ENCODE measurements around the gene PPFIBP2.

The PPFIBP2 gene

DNA sequence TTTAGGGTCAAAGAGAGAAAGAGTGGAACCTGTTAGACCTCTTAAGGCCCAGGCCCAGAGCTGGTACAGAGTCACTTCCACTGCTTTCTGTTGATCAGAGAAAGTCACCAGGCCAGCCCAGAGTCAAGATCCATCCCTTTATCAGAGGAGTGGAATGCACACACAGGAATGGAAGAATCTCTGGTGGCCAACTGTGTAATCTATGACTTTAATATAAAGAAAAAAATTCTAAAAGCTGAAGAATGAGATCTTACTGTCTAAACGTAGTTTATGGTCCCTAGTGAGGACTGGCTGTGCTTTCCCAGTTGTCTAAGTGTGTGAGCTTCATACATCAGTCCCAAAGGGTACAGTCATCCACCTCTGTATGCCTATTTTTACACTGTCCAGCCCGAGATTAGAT, 51.0 kb downstream of the PPFIBP2 start:
- Histone ChIP-seq H2AK5ac (ENCODE audit: low read depth, low read length) (no peak overlapping the region), H3K4me3 (ENCODE audit: low read length in 2 of 2) (no peak overlapping the region), H3K4me2 (ENCODE audit: insufficient read depth, low read length, poor library complexity, severe bottlenecking) (no peak overlapping the region), H3K79me1 (ENCODE audit: low read depth, low read length) (no peaks in the 10 kb centered on the region), H3K27ac (replicated peaks; ENCODE audit: low read length) (no peak overlapping the region), H3K14ac (ENCODE audit: low read length) (no peak overlapping the region), H2BK12ac (ENCODE audit: low read length) (no peak overlapping the region), H2AFZ (ENCODE audit: low read length) (no peak overlapping the region), H4K8ac (ENCODE audit: low read depth, low read length) (no peak overlapping the region), H3K27me3 (ENCODE audit: control insufficient read depth in 3 of 3, insufficient read depth in 3 of 3, low read depth in 1 of 3, low read length in 3 of 3) (no peaks in the 10 kb centered on the region), H3K9ac (ENCODE audit: low read depth, low read length, poor library complexity) (no peak overlapping the region), H3K36me3 (replicated peaks in 1 of 2; ENCODE audit: control insufficient read depth in 2 of 2, insufficient read depth in 2 of 2, low read length in 2 of 2) (no peaks in the 10 kb centered on the region), H4K91ac (ENCODE audit: low read depth, low read length, poor library complexity) (no peak overlapping the region), H2BK15ac (ENCODE audit: low read length) (no peak overlapping the region), H3K4me1 (ENCODE audit: control insufficient read depth in 2 of 2, insufficient read depth in 1 of 2, low read depth in 1 of 2, low read length in 2 of 2) (peaks cover 0 to 1% of the 10 kb centered on the region in 2 donors), H3K23ac (ENCODE audit: low read depth, low read length, poor library complexity) (no peak overlapping the region), H2BK120ac (ENCODE audit: low read depth, low read length) (no peak overlapping the region), H3K18ac (ENCODE audit: low read length) (no peak overlapping the region), H2BK5ac (ENCODE audit: low read length) (no peak overlapping the region), H3K9me3 (replicated peaks in 1 of 2; ENCODE audit: control insufficient read depth in 2 of 2, insufficient read depth in 1 of 2, low read depth in 1 of 2, low read length in 2 of 2) (peaks cover 0 to 3% of the 10 kb centered on the region in 2 donors), H3K4ac (ENCODE audit: low read length) (no peak overlapping the region)
- no CpG with 5 or more reads among the region's 2 CpGs for WGBS, 2 donors (ENCODE audit: extremely low coverage in 2 of 2, insufficient read length in 2 of 2, insufficient replicate concordance in 1 of 2)
- DNase-seq (ENCODE audit: low spot score): no peak

DNA sequence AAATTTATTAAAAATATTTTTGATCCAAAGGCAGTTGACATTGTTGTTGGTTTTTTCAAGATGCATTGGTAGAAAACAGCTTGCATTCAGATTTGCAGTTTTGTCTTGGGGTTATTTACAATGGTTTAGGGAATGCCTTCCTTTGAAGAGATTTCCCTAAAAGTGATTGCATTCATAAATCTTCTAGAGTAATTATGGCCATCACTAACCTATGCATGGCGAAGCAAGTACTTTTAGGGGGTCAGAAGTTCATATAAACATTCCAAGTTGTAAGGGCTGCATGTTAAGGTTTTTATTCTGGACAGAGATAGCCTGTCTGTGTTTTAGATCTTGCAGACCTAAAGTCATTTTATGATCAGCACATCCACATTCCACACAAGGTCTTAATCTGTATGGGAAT, 53.5 kb downstream of the PPFIBP2 start:
- peaks cover 4% of the 10 kb centered on the region in 2 donors for H3K4me1 ChIP-seq (ENCODE audit: control insufficient read depth in 2 of 2, insufficient read depth in 1 of 2, low read depth in 1 of 2, low read length in 2 of 2)

DNA sequence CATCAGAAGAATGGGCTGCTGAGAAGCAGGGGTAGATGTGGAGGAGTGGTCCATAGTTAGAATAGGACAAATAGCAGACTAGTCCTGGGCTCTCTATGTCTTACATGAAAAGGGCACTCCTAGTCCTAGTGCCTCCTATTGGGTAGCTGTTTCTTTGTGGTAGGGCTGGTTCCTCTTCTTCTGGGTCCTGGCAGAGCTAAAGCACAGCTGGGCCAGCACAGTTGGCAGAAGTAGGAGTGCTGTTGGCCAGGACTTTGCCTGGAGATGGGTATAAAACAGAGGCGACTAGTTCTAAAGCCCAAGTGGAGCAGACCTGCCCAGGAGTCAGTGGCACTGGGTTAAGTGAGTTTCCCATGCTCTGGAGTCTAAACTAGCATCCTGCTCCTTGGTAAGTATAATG, 55.2 kb downstream of the PPFIBP2 start:
- Histone ChIP-seq H2AFZ (ENCODE audit: low read length) (no peak overlapping the region), H2AK5ac (ENCODE audit: low read depth, low read length) (no peak overlapping the region), H2BK12ac (ENCODE audit: low read length) (no peak overlapping the region), H3K79me1 (ENCODE audit: low read depth, low read length) (no peaks in the 10 kb centered on the region), H3K27me3 (ENCODE audit: control insufficient read depth in 3 of 3, insufficient read depth in 3 of 3, low read depth in 1 of 3, low read length in 3 of 3) (no peaks in the 10 kb centered on the region), H4K8ac (ENCODE audit: low read depth, low read length) (no peak overlapping the region), H2BK15ac (ENCODE audit: low read length) (no peak overlapping the region), H4K91ac (ENCODE audit: low read depth, low read length, poor library complexity) (no peak overlapping the region), H2BK5ac (ENCODE audit: low read length) (no peak overlapping the region), H3K18ac (ENCODE audit: low read length) (no peak overlapping the region), H3K4ac (ENCODE audit: low read length) (no peak overlapping the region), H3K4me3 (ENCODE audit: low read length in 2 of 2) (no peak overlapping the region), H3K36me3 (replicated peaks in 1 of 2; ENCODE audit: control insufficient read depth in 2 of 2, insufficient read depth in 2 of 2, low read length in 2 of 2) (no peaks in the 10 kb centered on the region), H3K14ac (ENCODE audit: low read length) (no peak overlapping the region), H3K27ac (replicated peaks; ENCODE audit: low read length) (no peak overlapping the region), H2BK120ac (ENCODE audit: low read depth, low read length) (no peak overlapping the region), H3K9me3 (replicated peaks in 1 of 2; ENCODE audit: control insufficient read depth in 2 of 2, insufficient read depth in 1 of 2, low read depth in 1 of 2, low read length in 2 of 2) (peaks cover 0 to 3% of the 10 kb centered on the region in 2 donors), H3K4me2 (ENCODE audit: insufficient read depth, low read length, poor library complexity, severe bottlenecking) (no peak overlapping the region), H3K9ac (ENCODE audit: low read depth, low read length, poor library complexity) (no peak overlapping the region), H3K23ac (ENCODE audit: low read depth, low read length, poor library complexity) (no peak overlapping the region), H3K4me1 (ENCODE audit: control insufficient read depth in 2 of 2, insufficient read depth in 1 of 2, low read depth in 1 of 2, low read length in 2 of 2) (peaks cover 4 to 5% of the 10 kb centered on the region in 2 donors)
- WGBS, 2 donors (ENCODE audit: extremely low coverage in 2 of 2, insufficient read length in 2 of 2, insufficient replicate concordance in 1 of 2): no CpG with 5 or more reads among the region's 1 CpG
- DNase-seq (ENCODE audit: low spot score): no peak

More for the DNA sequence above, 53.5 kb downstream of the PPFIBP2 start:
- H3K4ac ChIP-seq (ENCODE audit: low read length): no peak overlapping the region
- no CpG with 5 or more reads among the region's 1 CpG for WGBS, 2 donors (ENCODE audit: extremely low coverage in 2 of 2, insufficient read length in 2 of 2, insufficient replicate concordance in 1 of 2)
- no peak overlapping the region for H3K9ac ChIP-seq (ENCODE audit: low read depth, low read length, poor library complexity)
- no peak overlapping the region for H2BK5ac ChIP-seq (ENCODE audit: low read length)
- no peak overlapping the region for H2AFZ ChIP-seq (ENCODE audit: low read length)
- no peak overlapping the region for H3K27ac ChIP-seq (replicated peaks; ENCODE audit: low read length)
- peaks cover 0 to 3% of the 10 kb centered on the region in 2 donors for H3K9me3 ChIP-seq (replicated peaks in 1 of 2; ENCODE audit: control insufficient read depth in 2 of 2, insufficient read depth in 1 of 2, low read depth in 1 of 2, low read length in 2 of 2)
- H4K91ac ChIP-seq (ENCODE audit: low read depth, low read length, poor library complexity): no peak overlapping the region
- H3K23ac ChIP-seq (ENCODE audit: low read depth, low read length, poor library complexity): no peak overlapping the region
- H3K4me2 ChIP-seq (ENCODE audit: insufficient read depth, low read length, poor library complexity, severe bottlenecking): no peak overlapping the region
- no peak overlapping the region for H2BK15ac ChIP-seq (ENCODE audit: low read length)
- no peak for DNase-seq (ENCODE audit: low spot score)
- no peak overlapping the region for H3K14ac ChIP-seq (ENCODE audit: low read length)
- no peak overlapping the region for H2BK120ac ChIP-seq (ENCODE audit: low read depth, low read length)
- no peak overlapping the region for H3K18ac ChIP-seq (ENCODE audit: low read length)
- H2AK5ac ChIP-seq (ENCODE audit: low read depth, low read length): no peak overlapping the region
- no peak overlapping the region for H3K4me3 ChIP-seq (ENCODE audit: low read length in 2 of 2)
- no peaks in the 10 kb centered on the region for H3K27me3 ChIP-seq (ENCODE audit: control insufficient read depth in 3 of 3, insufficient read depth in 3 of 3, low read depth in 1 of 3, low read length in 3 of 3)
- H3K36me3 ChIP-seq (replicated peaks in 1 of 2; ENCODE audit: control insufficient read depth in 2 of 2, insufficient read depth in 2 of 2, low read length in 2 of 2): no peaks in the 10 kb centered on the region
- H2BK12ac ChIP-seq (ENCODE audit: low read length): no peak overlapping the region
- no peak overlapping the region for H4K8ac ChIP-seq (ENCODE audit: low read depth, low read length)
- no peaks in the 10 kb centered on the region for H3K79me1 ChIP-seq (ENCODE audit: low read depth, low read length)

DNA sequence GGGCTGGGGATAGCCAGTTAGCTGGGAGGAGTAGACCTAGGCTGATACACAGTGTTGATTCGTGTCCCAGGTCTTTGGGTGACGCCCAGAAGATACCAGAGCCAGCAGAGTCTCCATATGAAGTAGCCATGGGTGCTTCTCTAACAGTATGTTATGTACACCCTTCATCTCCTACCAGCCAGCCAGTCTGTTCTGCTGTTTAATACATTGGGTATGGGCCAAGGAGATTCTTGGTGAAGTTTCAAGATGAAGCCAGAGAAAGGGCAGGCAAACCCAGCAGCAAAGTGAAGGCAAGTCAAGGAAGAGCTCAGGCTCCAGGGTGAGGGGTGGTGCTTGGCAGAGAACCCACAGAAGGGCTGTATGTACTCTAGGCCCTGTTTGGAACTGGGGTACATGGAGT, 56.4 kb downstream of the PPFIBP2 start:
- Histone ChIP-seq H3K9me3 (replicated peaks in 1 of 2; ENCODE audit: control insufficient read depth in 2 of 2, insufficient read depth in 1 of 2, low read depth in 1 of 2, low read length in 2 of 2) (peaks cover 0 to 3% of the 10 kb centered on the region in 2 donors), H3K4me2 (ENCODE audit: insufficient read depth, low read length, poor library complexity, severe bottlenecking) (no peak overlapping the region)

More for the DNA sequence above, 56.4 kb downstream of the PPFIBP2 start:
- no peak overlapping the region for H3K27ac ChIP-seq (replicated peaks; ENCODE audit: low read length)
- H3K4ac ChIP-seq (ENCODE audit: low read length): no peak overlapping the region
- H3K14ac ChIP-seq (ENCODE audit: low read length): no peak overlapping the region
- no peaks in the 10 kb centered on the region for H3K79me1 ChIP-seq (ENCODE audit: low read depth, low read length)
- no peak overlapping the region for H4K91ac ChIP-seq (ENCODE audit: low read depth, low read length, poor library complexity)
- H3K9ac ChIP-seq (ENCODE audit: low read depth, low read length, poor library complexity): no peak overlapping the region
- no peak overlapping the region for H2BK12ac ChIP-seq (ENCODE audit: low read length)
- no peak overlapping the region for H3K4me3 ChIP-seq (ENCODE audit: low read length in 2 of 2)
- H3K4me1 ChIP-seq (ENCODE audit: control insufficient read depth in 2 of 2, insufficient read depth in 1 of 2, low read depth in 1 of 2, low read length in 2 of 2): peaks cover 4 to 11% of the 10 kb centered on the region in 2 donors
- H2BK120ac ChIP-seq (ENCODE audit: low read depth, low read length): no peak overlapping the region
- H3K27me3 ChIP-seq (ENCODE audit: control insufficient read depth in 3 of 3, insufficient read depth in 3 of 3, low read depth in 1 of 3, low read length in 3 of 3): no peaks in the 10 kb centered on the region
- H2AFZ ChIP-seq (ENCODE audit: low read length): no peak overlapping the region
- no peak overlapping the region for H3K18ac ChIP-seq (ENCODE audit: low read length)
- H3K23ac ChIP-seq (ENCODE audit: low read depth, low read length, poor library complexity): no peak overlapping the region
- H4K8ac ChIP-seq (ENCODE audit: low read depth, low read length): no peak overlapping the region
- no peak for DNase-seq (ENCODE audit: low spot score)
- no peak overlapping the region for H2BK15ac ChIP-seq (ENCODE audit: low read length)
- no peak overlapping the region for H2BK5ac ChIP-seq (ENCODE audit: low read length)
- no CpG with 5 or more reads among the region's 2 CpGs for WGBS, 2 donors (ENCODE audit: extremely low coverage in 2 of 2, insufficient read length in 2 of 2, insufficient replicate concordance in 1 of 2)
- H3K36me3 ChIP-seq (replicated peaks in 1 of 2; ENCODE audit: control insufficient read depth in 2 of 2, insufficient read depth in 2 of 2, low read length in 2 of 2): no peaks in the 10 kb centered on the region
- H2AK5ac ChIP-seq (ENCODE audit: low read depth, low read length): no peak overlapping the region

All from neuronal stem cell (in vitro differentiated cells).